ENCODE measurements around the gene DDX18. TPM values are rescaled to one million over a fixed set of nuclear protein-coding genes. Genes with fewer than 3 reads are reported as not detected.

DDX18 gene
- total and polyA plus RNA-seq, 2 of the 4 experiments (the other 2 are of a cell fraction): 34.6 to 69.9 TPM

DNA sequence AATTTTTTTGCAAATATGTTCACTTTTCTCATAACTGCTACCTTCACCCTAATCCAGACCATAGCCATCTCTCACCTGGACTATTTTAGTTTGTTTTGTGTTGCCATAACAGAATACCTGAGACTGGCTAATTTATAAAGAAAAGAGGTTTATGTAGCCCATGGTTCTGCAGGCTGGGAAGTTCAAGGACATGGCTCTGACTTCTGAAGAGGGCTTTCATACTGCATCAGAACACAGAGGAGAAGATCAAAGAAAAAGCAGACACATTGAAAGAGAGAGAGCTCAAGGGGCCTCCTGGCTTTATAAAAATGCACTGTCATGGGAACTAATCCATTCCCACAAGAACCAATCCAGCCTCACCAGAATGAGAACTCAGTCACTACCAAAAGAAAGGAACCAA, 25.0 kb upstream of the DDX18 start:
- no peaks in the 10 kb centered on the region for H3K9me3 ChIP-seq (ENCODE audit: control insufficient read depth, insufficient read depth, low read length)
- H3K36me3 ChIP-seq (ENCODE audit: control insufficient read depth, insufficient read depth, low read length): no peaks in the 10 kb centered on the region
- H4K5ac ChIP-seq (ENCODE audit: low read depth, low read length): no peak overlapping the region
- no TSS peak for BruUV-seq (replicated peaks)
- DNase-seq: no peak
- ATAC-seq (ENCODE audit: low read depth): no peak
- H2BK20ac ChIP-seq (ENCODE audit: low read depth, low read length): no peak overlapping the region
- no peak overlapping the region for H3K4me3 ChIP-seq (ENCODE audit: insufficient read depth, low read depth, low read length)
- no peak overlapping the region for H3K9ac ChIP-seq (ENCODE audit: low read depth, low read length)
- no peaks in the 10 kb centered on the region for H3K4me1 ChIP-seq (ENCODE audit: control insufficient read depth, insufficient read depth, low read length)
- H2BK5ac ChIP-seq (ENCODE audit: low read depth, low read length, poor library complexity, severe bottlenecking): no peak overlapping the region
- H2AK9ac ChIP-seq (replicated peaks; ENCODE audit: low read depth, low read length, poor library complexity): no peak overlapping the region
- H3K18ac ChIP-seq (ENCODE audit: low read depth, low read length): no peak overlapping the region
- no peaks in the 10 kb centered on the region for H4K20me1 ChIP-seq (ENCODE audit: insufficient read depth, low read length)
- in situ Hi-C loops (cut with MboI; ENCODE audit: low sequenced_read_pairs): no loop called here
- H2BK15ac ChIP-seq (ENCODE audit: low read depth, low read length): no peak overlapping the region
- H3K27ac ChIP-seq (ENCODE audit: insufficient read depth, low read length): no peak overlapping the region
- no peak overlapping the region for H3K23ac ChIP-seq (ENCODE audit: low read depth, low read length)
- H4K91ac ChIP-seq (ENCODE audit: insufficient read depth, low read depth, low read length): no peak overlapping the region
- no peaks in the 10 kb centered on the region for H3K9me1 ChIP-seq (ENCODE audit: insufficient read depth, low read length)
- no peak overlapping the region for H2AK5ac ChIP-seq (ENCODE audit: low read depth, low read length)
- H3K56ac ChIP-seq (ENCODE audit: extremely low read depth, insufficient read depth, low read length): no peak overlapping the region
- no peaks in the 10 kb centered on the region for H3K27me3 ChIP-seq (ENCODE audit: control insufficient read depth, insufficient read depth, low read length)
- intact Hi-C loops (cut with micrococcal nuclease): no loop called here
- H3K4me2 ChIP-seq (ENCODE audit: low read depth, low read length): no peak overlapping the region
- no peak overlapping the region for H2BK120ac ChIP-seq (ENCODE audit: low read depth, low read length)
- H2AFZ ChIP-seq (replicated peaks; ENCODE audit: low read length, poor library complexity): no peak overlapping the region
- H3K4ac ChIP-seq (ENCODE audit: low read depth, low read length): no peak overlapping the region
- H4K8ac ChIP-seq (ENCODE audit: low read depth in 2 of 2, low read length in 2 of 2): no peak overlapping the region
- no peak for TF ChIP-seq USF2 (IDR thresholded peaks at IDR 0.05; ENCODE audit: low read depth, low read length)
- TF ChIP-seq RAD21 (IDR thresholded peaks at IDR 0.05; ENCODE audit: low read length): no peak
- TF ChIP-seq RCOR1 (IDR thresholded peaks at IDR 0.05; ENCODE audit: insufficient replicate concordance, low read length): no peak
- TF ChIP-seq, protein P1, sequence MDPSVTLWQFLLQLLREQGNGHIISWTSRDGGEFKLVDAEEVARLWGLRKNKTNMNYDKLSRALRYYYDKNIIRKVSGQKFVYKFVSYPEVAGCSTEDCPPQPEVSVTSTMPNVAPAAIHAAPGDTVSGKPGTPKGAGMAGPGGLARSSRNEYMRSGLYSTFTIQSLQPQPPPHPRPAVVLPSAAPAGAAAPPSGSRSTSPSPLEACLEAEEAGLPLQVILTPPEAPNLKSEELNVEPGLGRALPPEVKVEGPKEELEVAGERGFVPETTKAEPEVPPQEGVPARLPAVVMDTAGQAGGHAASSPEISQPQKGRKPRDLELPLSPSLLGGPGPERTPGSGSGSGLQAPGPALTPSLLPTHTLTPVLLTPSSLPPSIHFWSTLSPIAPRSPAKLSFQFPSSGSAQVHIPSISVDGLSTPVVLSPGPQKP (IDR thresholded peaks at IDR 0.05; ENCODE audit: borderline replicate concordance, low read depth, low read length): no peak
- TF ChIP-seq POLR2A (IDR thresholded peaks at IDR 0.05; ENCODE audit: low read depth, low read length): no peak
- no peak for TF ChIP-seq BHLHE40 (IDR thresholded peaks at IDR 0.05; ENCODE audit: low read depth, low read length)
- no peak for TF ChIP-seq SMC3 (IDR thresholded peaks at IDR 0.05; ENCODE audit: low read depth, low read length)
- no peak for TF ChIP-seq MAFK (IDR thresholded peaks at IDR 0.05; ENCODE audit: low read depth, low read length)
- no peak for TF ChIP-seq NFE2L2 (IDR thresholded peaks at IDR 0.05; ENCODE audit: low read depth, low read length)
- TF ChIP-seq FOS (IDR thresholded peaks at IDR 0.05; ENCODE audit: low read depth, low read length): no peak
- TF ChIP-seq MXI1 (IDR thresholded peaks at IDR 0.05; ENCODE audit: borderline replicate concordance, low read depth, low read length): no peak
- TF ChIP-seq CTCF (conservative IDR thresholded peaks at IDR 0.05; ENCODE audit: low read depth, low read length): no peak
- TF ChIP-seq CHD1 (IDR thresholded peaks at IDR 0.05; ENCODE audit: low read depth, low read length): no peak
- no peak for TF ChIP-seq RFX5 (IDR thresholded peaks at IDR 0.05; ENCODE audit: low read depth, low read length)
- H3K14ac ChIP-seq (replicated peaks; ENCODE audit: low read depth, low read length): no peak overlapping the region
- dilution Hi-C loops (cut with HindIII; ENCODE audit: low sequenced_read_pairs, unreplicated experiment): no loop called here
- no peaks in the 10 kb centered on the region for H3K79me1 ChIP-seq (ENCODE audit: low read depth in 1 of 2, low read length in 2 of 2)
- ChIA-PET CTCF (no interaction called here), POLR2A (ENCODE audit: unreplicated experiment) (no interaction called here)
